ENCODE data around the gene TUBB4B.

TUBB4B gene

GRCh38 chr9:137226338-137227053 is 14.6 kb upstream of the TUBB4B start:
- no peak for DNase-seq

DNA sequence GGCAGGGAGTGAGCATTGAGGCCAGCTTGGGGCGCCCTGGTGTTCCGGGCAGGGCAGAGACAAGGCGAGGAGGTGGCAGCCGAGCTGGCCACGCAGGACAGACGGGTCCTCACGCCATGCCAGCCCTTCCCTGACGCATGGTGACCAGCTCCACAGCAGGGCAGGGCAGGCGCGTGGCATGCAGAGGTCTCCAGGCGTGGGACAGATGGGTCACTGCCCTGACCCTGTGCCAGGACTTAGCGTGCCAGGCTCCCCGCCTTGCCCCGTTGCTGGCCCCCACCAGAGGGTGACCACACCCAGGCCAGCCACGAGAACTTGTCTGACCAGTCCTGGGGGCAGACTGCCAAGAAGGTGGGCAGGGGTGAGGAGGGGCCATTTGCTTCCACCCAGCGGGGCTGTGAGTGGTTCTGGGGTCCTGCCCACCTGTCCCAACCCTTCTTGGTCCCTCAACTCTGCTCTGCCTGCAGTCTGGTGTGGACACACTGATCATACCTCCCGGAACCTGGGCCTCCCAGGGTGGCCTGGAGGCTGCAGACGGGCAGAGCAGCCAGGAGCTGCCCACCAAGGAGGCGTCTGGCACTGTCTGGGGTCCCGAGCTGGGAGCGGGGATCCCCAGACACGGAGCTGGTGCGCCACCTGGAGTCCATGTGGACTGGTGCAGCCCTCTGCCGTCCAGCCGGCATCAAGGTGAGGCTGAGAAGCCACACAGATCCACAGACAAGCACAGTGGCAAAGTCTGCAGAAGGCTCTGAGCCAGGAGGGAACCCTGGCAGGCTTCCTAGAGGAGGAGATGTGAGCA is 13.8 kb upstream of the TUBB4B start, which contains the start of gene RNF224:
TSS of gene RNF224 (plus strand) at position 449 of the 799 bp plus-strand sequence. CDS start 834 bp downstream, outside the sequence.
- DNase-seq, result no peak

DNA sequence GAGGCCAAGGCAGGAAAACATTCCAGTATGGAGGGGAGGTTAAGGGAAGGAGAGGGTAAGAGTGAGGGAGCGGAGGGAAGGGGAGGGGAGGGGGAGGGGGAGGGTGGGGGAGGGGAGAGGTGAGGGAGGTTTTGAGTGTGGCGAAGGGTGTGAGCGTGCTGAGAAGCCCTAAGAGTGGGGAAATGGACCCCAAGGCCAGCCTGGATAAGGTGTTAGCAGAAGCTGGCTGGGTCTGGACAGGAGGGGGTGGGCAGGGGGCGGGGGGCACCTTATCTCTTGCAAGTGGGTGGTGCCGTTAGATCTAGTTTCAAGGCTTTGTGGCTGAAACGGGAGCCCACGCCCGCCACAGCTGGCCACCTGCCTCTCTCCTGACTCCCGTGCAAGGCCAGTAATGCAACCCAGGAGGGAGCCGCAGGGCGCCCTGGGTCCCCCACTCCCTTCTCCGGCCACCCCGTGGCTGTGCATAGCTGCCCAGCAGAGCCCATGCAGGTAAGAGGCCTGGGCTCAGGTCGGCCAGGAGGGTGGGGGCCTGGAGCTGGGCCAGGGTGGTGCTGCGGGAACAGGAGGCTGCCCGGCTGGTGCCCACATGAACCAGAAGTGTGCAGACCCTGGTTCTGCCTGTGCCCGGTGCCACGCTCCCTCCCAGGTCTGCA is 13.1 kb upstream of the TUBB4B start:
- DNase-seq, result no peak

DNA sequence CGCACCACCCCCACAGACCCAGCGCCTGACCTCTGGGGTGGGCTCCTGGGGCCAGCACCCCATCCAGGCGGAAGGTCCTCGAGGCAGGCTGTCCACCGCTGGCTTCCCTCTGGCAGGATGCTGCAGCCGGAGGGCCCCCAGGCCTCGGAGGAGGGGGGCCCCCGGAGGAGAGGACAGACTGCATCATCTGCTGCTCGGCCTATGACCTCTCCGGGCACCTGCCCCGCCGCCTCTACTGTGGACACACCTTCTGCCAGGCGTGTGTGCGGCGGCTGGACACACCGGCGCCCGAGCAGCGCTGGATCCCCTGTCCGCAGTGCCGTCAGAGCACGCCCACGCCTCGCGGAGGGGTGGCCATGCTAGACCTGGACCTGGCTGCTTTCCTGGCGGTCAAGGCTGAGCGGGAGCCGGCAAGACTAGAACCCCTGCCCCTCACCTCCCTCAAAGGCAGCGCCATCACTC is 12.6 kb upstream of the TUBB4B start:
- no peak for DNase-seq

- no peak for DNase-seq
Observed at GRCh38 chr9:137228968-137229896, 11.9 kb upstream of the TUBB4B start.

DNA sequence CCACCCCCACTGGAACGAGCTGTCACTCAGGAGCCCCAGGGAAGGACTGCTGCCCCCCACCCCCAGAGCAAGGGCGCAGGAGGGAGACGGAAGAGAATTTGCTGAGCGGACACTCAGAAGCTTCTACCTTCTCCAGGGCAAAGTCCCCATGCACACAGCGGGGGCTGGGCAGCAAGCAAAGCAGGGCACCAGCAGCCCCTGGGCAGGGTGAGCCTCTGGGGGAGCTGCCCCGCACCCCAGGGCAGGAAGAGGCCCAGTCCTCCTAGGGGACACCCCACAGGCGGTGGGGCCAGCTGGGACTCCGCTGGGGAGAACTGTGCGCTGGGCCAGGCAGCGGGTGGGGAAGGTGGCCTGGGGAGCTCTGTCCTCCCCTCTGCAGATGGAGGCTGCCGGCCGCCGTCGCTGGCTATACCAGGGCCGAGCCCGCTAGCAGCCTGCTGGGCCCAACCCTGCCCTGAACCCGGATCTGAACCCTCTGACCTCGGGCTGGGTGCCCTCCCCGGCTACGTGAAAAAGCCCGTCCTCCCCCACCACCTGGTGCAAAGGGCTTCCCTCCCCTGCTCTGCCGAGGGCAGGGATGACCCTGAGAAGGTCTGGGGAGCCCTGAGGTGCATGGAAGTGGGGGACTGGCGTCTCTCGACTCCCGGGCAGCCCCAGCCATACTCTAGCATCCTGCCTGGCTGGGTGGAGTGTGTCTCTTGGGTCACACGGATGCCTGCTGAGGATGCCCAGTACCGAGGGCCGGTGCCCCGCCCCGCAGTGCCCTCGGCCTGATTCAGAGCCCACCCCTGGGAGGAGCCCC is 11.0 kb upstream of the TUBB4B start:
- DNase-seq, result no peak

DNA sequence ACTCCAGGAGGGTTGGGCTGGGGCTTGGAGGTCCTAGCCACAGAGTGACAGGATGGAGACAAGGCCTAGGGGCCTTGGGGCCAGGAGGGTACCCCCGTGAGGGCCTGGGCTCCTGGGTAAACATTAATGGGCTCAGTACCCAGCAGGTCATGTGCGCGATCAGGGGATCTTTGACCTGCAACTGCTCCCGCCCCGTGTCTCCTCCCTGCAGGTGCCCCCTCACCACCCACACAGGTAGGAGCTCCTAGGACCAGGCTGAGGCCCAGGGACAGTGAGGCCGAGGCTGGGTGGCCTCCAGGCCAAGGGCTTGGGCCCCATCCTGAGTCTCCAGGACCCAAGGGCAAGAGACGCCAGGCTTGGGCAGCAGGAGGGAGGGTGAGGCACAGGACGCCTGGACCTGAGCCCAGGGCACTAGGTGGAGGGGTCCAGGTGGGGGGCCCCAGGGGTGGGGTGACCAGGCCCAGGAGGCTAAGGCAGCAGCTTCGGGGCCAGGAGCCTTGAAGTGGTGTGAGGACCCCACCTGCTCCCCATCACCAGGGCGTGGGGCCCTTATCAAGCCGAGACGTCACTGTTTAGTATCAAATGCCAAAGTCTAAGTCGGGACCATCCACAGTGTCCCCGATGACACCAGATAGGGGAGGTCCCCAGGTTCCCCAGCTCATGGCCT is 10.2 kb upstream of the TUBB4B start, which contains the start of gene SLC34A3:
TSS of gene SLC34A3 (plus strand) at position 197 of the 667 bp plus-strand sequence. CDS start 802 bp downstream, outside the sequence.
- DNase-seq, result no peak

DNA sequence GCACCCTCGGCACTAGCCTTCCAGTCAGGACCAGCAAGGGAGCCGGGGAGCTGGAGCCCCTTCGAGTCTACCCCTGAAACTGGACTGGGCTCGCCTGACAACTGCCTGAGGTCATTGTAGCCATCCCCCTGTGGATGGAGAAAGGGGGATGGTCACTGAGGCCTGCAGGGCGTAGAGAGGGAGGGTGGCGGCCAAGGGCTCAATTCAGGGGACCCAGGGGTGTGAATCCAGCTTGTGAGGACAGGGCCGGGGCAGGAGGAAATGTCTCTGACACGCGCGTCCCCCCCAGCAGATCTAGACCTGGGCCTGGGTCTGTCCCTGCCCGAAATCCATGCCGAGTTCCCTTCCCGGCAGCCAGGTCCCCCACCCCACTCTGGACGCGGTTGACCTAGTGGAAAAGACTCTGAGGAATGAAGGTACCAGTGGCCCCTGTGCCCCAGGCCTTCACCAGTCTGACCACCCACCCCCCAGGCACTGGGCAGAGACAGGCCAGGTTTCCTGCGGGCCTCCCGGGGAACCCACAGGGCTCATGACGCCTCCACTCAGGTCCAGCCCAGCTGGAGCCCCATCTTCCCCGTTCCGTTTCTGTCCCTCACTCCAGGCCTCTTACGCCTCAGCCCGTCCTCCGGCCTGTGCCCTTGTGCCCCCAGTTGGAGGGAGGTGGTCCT is 9.6 kb upstream of the TUBB4B start:
- no peak for DNase-seq

GRCh38 chr9:137232101-137232500 is 9.0 kb upstream of the TUBB4B start:
- no peak for DNase-seq

DNA sequence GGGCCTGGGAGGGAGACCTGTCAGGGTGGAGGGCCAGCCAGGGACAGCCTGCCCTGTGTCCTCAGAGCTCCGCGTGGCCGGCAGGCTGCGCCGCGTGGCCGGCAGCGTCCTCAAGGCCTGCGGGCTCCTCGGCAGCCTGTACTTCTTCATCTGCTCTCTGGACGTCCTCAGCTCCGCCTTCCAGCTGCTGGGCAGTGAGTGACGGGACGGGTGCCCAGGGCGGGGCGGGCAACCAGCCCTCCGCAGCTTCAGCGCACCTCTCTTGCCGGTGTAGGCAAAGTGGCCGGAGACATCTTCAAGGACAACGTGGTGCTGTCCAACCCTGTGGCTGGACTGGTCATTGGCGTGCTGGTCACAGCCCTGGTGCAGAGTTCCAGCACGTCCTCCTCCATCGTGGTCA is 8.6 kb upstream of the TUBB4B start:
- DNase-seq, result no peak

- DNase-seq, result no peak
Observed at GRCh38 chr9:137233143-137233980, 7.7 kb upstream of the TUBB4B start.

- no peak for DNase-seq
Observed at GRCh38 chr9:137234055-137234697, 6.9 kb upstream of the TUBB4B start.

GRCh38 chr9:137234758-137235423 is 6.2 kb upstream of the TUBB4B start:
- DNase-seq, result no peak

- DNase-seq, result no peak
Observed at GRCh38 chr9:137235424-137236237, 5.5 kb upstream of the TUBB4B start.

DNA sequence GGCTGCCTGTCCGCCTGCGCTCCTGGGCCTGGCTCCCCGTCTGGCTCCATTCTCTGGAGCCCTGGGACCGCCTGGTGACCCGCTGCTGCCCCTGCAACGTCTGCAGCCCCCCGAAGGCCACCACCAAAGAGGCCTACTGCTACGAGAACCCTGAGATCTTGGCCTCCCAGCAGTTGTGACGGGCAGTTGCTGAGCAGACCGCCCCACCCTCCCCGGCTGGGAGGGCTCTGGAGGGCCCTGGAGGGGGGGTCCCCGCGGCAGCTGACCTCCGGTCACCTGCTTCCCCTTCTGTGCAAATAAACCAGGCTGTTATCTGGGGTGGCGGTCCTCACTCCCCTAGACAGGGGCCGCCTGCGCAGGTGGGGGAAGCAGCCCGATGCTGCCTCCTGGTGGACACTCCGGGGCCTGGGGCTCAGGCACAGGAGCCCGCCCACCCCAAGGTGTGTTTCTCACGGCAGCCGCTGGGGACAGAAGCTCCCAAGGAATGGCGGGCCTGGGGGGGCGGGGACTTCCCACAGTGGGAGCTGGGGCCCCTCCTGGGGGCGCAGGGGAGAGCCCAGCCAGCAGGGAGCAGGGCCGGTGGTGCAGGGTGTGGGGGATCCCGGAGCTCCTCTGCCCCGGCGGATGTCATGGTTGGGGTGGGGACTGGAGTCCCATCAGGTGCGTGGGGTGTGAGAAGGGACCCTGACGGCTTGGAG is 4.7 kb upstream of the TUBB4B start:
- peak; percentile 17 for DNase-seq

- no peak for DNase-seq
Observed at GRCh38 chr9:137236936-137237421, 4.1 kb upstream of the TUBB4B start.

All from NCI-H446 treated with DMSO at 0.1 percent for 48 hours (cell line).